RKO (cell line): ENCODE data around the gene CLEC4G.

Experiments used
- DNase-seq: peaks from one replicate; pipeline ENCODE4 v3.0.0-alpha.2; 2016; ENCODE audit warnings: low spot score

CLEC4G gene

GRCh38 chr19:7697721-7698287, 34.1 kb downstream of the CLEC4G start:
- no peak for DNase-seq

GRCh38 chr19:7694499-7694898, 37.4 kb downstream of the CLEC4G start:
- DNase-seq = no peak

GRCh38 chr19:7692417-7693088, 39.4 kb downstream of the CLEC4G start:
- no peak for DNase-seq

- DNase-seq = no peak
Observed at GRCh38 chr19:7691497-7691896, 40.4 kb downstream of the CLEC4G start.

GRCh38 chr19:7690779-7691258, 41.1 kb downstream of the CLEC4G start:
- no peak for DNase-seq

- DNase-seq = no peak
Observed at GRCh38 chr19:7689165-7689564, 42.7 kb downstream of the CLEC4G start.

GRCh38 chr19:7687177-7687576, 44.7 kb downstream of the CLEC4G start:
- DNase-seq = no peak

GRCh38 chr19:7685546-7686445, 46.1 kb downstream of the CLEC4G start:
- no peak for DNase-seq

GRCh38 chr19:7682175-7682855, 49.6 kb downstream of the CLEC4G start:
- no peak for DNase-seq

- peak; percentile 49 for DNase-seq
Observed at GRCh38 chr19:7681340-7682174, 50.4 kb downstream of the CLEC4G start.

GRCh38 chr19:7680606-7681339, 51.1 kb downstream of the CLEC4G start, which contains the start of gene TRAPPC5:
TSS of gene TRAPPC5 (plus strand) at chr19:7680833. CDS start at chr19:7682254, 1,421 bp downstream.
- DNase-seq = peak; percentile 80

- DNase-seq = no peak
Observed at GRCh38 chr19:7679771-7680605, 51.9 kb downstream of the CLEC4G start.

GRCh38 chr19:7678971-7679751, 52.7 kb downstream of the CLEC4G start:
- DNase-seq = no peak
